Stomach (tissue), 4 donors: ENCODE measurements around the gene PELO.

Source experiments
- CTCF ChIP-seq, 7 experiments: fragments of 450-650 bp in 4 of 7; fragments of 200-600 bp in 3 of 7; sonication (generic) in 3 of 7; IDR thresholded peaks; one replicate each; pipeline ENCODE4 v1.5.1; 2016 to 2019; ENCODE audit warnings: antibody characterized with exemption in 7 of 7, control low read depth in 2 of 7, mild to moderate bottlenecking in 1 of 7
- EP300 ChIP-seq: sonication (generic); formaldehyde crosslinking; IDR thresholded peaks from one replicate; pipeline ENCODE4 v1.6.1; 2017; ENCODE audit warnings: antibody characterized with exemption
- POLR2A ChIP-seq, 4 donors: fragments of 450-650 bp; IDR thresholded peaks; one replicate each; pipeline ENCODE4 v1.6.1; 2016; ENCODE audit warnings: antibody characterized with exemption in 4 of 4, control low read depth in 2 of 4, mild to moderate bottlenecking in 1 of 4, moderate library complexity in 1 of 4

- TF ChIP-seq EP300, result no peak
- TF ChIP-seq CTCF (IDR thresholded peaks at IDR 0.05), result no peak
- TF ChIP-seq POLR2A (IDR thresholded peaks at IDR 0.05), result no peak
Measured at GRCh38 chr5:52757527-52757926, 30.2 kb upstream of the PELO start.
